K562 (cell line): ENCODE data around the gene ACSF3. TPM values are rescaled to one million over a fixed set of nuclear protein-coding genes. Genes with fewer than 3 reads are reported as not detected.

Experiments
- CCAR2 ChIP-seq: fragments of 200-400 bp; formaldehyde crosslinking; IDR thresholded peaks from 2 replicates; pipeline ENCODE4 v1.6.1; 2017; ENCODE audit warnings: mild to moderate bottlenecking, low read depth, low read length
- DPF2 ChIP-seq: fragments of 450-650 bp; IDR thresholded peaks from 2 replicates; pipeline ENCODE4 v1.6.1; 2016
- ELF1 ChIP-seq: fragments of 200-800 bp; sonication (Bioruptor generic); IDR thresholded peaks from 2 replicates; pipeline ENCODE4 v1.6.1; 2016; ENCODE audit warnings: missing genetic modification characterization, missing compliant biosample characterization
- HNRNPLL ChIP-seq: fragments of 200-400 bp; formaldehyde crosslinking; IDR thresholded peaks from 2 replicates; pipeline ENCODE4 v1.6.1; 2017; ENCODE audit warnings: low read length, low read depth, mild to moderate bottlenecking; ENCODE audit not compliant: poor library complexity, severe bottlenecking
- JUNB ChIP-seq: fragments of 450-650 bp; formaldehyde crosslinking; conservative IDR thresholded peaks from 2 replicates; pipeline ENCODE4 v1.4.0; 2020; ENCODE audit warnings: mild to moderate bottlenecking
- SREBF1 ChIP-seq: fragments of 150-350 bp; IDR thresholded peaks from 2 replicates; pipeline ENCODE4 v1.6.1; 2014; ENCODE audit warnings: antibody characterized with exemption, low read depth, low read length, borderline replicate concordance
- SRSF1 ChIP-seq: fragments of 200-400 bp; formaldehyde crosslinking; IDR thresholded peaks from 2 replicates; pipeline ENCODE4 v1.6.1; 2017; ENCODE audit warnings: mild to moderate bottlenecking, low read depth, low read length, moderate library complexity
- SRSF9 ChIP-seq: fragments of 200-400 bp; formaldehyde crosslinking; IDR thresholded peaks from 2 replicates; pipeline ENCODE4 v1.6.1; 2017; ENCODE audit warnings: low read depth, low read length, borderline replicate concordance
- TRIM28 ChIP-seq: fragments of 450-650 bp; IDR thresholded peaks from 2 replicates; pipeline ENCODE4 v1.6.1; 2017
- ZC3H4 ChIP-seq: sonication (generic); formaldehyde crosslinking; IDR thresholded peaks from 2 replicates; pipeline ENCODE4 v1.9.0; 2021; ENCODE audit warnings: missing genetic modification reagents, borderline replicate concordance
- ZFP1 ChIP-seq: fragments of 450-650 bp; formaldehyde crosslinking; IDR thresholded peaks from 2 replicates; pipeline ENCODE4 v1.4.0; 2020; ENCODE audit warnings: mild to moderate bottlenecking, mixed read lengths
- ZNF184 ChIP-seq: sonication (generic); formaldehyde crosslinking; IDR thresholded peaks from 2 replicates; pipeline ENCODE4 v1.5.0; 2020; ENCODE audit warnings: missing genetic modification reagents
- polyA plus RNA-seq, 8 experiments: library from polyadenylated mRNA; depleted of rRNA in 4 of 8; stranded (reverse) in 5 of 8; unstranded in 3 of 8; fragments of >200 nt; fragmentation: Nextera tagmentation in 2 of 8; fragmentation: Illumina TruSeq in 1 of 8; extraction: Ambion mirVana in 2 of 8; extraction: Trizol in 1 of 8; gene quantifications; 2 replicates each; pipeline versions ENCODE4 v1.2.1 to v1.2.3, GENCODE V29; 2011 to 2014; ENCODE audit warnings: inconsistent platforms in 1 of 8, missing spikeins in 1 of 8
- total RNA-seq, 7 experiments: library from RNA; depleted of rRNA in 6 of 7; stranded (reverse); fragments of >200 nt in 6 of 7; fragmentation: Illumina TruSeq in 2 of 7; extraction: Trizol in 2 of 7; gene quantifications; 2 replicates each; pipeline versions ENCODE4 v1.2.1 to v1.2.3, GENCODE V29; 2011 to 2021; ENCODE audit warnings: low replicate concordance in 1 of 7
- TF ChIP-seq, protein P1 (sequence below), 2 experiments: fragments of 450-650 bp; formaldehyde crosslinking in 1 of 2; IDR thresholded peaks; 2 replicates each; pipeline versions ENCODE4 v1.4.0 to v1.6.1; 2014 to 2020; ENCODE audit warnings: mild to moderate bottlenecking in 2 of 2, borderline replicate concordance in 1 of 2, low read depth in 1 of 2
- TF ChIP-seq, protein P2 (sequence below), 2 experiments: fragments of 250-450 bp in 1 of 2; fragments of 450-650 bp in 1 of 2; sonication (Bioruptor Pico) in 1 of 2; IDR thresholded peaks; 2 replicates each; pipeline versions ENCODE4 v1.6.1 to v1.8.0; 2016 to 2021; ENCODE audit warnings: mild to moderate bottlenecking in 2 of 2, moderate library complexity in 2 of 2, missing compliant biosample characterization in 1 of 2, missing genetic modification characterization in 1 of 2
- TF ChIP-seq, protein P3 (sequence below): sonication (generic); formaldehyde crosslinking; IDR thresholded peaks from 2 replicates; pipeline ENCODE4 v1.8.1; 2023; ENCODE audit warnings: mild to moderate bottlenecking, missing genetic modification reagents
- TF ChIP-seq, protein P4 (sequence below): sonication (generic); formaldehyde crosslinking; IDR thresholded peaks from 2 replicates; pipeline ENCODE4 v1.8.0; 2022; ENCODE audit warnings: mild to moderate bottlenecking, missing genetic modification reagents

The ACSF3 gene
- total and polyA plus RNA-seq, 9 of the 15 experiments (the other 6 are each of a cell fraction or from before 2014, with no cell fraction given): 0.77 to 32.8 (median 14.7) TPM

DNA sequence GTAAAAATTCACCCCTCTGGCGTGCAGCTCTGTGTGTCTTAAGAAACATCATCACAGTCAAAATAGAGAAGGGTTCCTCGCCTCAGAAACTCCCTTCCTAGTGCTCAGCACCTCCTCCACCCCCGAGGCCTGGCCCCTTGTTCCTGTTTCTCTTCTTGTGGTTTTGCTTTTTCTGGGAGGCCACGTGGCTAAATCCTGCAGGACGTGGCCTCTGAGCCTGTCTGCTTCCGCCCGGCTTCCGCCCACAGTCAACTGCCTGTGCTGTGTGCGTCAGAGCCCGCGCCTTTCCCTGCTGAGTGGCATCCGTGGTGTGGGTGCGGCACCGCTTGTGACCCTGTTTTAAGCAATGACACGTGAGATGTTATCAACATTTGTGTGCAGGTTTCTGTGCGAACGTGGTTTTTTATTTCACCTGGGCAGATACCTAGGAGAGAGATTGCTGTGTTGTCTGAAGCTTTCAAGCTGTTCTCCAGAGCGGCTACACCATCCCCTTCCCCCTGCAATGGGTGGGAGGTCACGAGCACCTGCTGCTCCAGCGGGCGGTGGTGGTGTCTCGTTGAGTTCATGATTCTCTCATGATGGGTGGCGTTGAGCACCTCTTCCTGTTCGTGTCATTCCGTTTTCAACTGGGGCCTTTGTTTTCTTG is 21.7 kb downstream of the ACSF3 start (continued):
- TF ChIP-seq, protein P1, sequence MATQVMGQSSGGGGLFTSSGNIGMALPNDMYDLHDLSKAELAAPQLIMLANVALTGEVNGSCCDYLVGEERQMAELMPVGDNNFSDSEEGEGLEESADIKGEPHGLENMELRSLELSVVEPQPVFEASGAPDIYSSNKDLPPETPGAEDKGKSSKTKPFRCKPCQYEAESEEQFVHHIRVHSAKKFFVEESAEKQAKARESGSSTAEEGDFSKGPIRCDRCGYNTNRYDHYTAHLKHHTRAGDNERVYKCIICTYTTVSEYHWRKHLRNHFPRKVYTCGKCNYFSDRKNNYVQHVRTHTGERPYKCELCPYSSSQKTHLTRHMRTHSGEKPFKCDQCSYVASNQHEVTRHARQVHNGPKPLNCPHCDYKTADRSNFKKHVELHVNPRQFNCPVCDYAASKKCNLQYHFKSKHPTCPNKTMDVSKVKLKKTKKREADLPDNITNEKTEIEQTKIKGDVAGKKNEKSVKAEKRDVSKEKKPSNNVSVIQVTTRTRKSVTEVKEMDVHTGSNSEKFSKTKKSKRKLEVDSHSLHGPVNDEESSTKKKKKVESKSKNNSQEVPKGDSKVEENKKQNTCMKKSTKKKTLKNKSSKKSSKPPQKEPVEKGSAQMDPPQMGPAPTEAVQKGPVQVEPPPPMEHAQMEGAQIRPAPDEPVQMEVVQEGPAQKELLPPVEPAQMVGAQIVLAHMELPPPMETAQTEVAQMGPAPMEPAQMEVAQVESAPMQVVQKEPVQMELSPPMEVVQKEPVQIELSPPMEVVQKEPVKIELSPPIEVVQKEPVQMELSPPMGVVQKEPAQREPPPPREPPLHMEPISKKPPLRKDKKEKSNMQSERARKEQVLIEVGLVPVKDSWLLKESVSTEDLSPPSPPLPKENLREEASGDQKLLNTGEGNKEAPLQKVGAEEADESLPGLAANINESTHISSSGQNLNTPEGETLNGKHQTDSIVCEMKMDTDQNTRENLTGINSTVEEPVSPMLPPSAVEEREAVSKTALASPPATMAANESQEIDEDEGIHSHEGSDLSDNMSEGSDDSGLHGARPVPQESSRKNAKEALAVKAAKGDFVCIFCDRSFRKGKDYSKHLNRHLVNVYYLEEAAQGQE (IDR thresholded peaks at IDR 0.05; ENCODE audit: borderline replicate concordance): no peak
- TF ChIP-seq, protein P1 (CRISPR knock-in tag; IDR thresholded peaks at IDR 0.05; ENCODE audit: low read depth): no peak
- peak; percentile 89 for TF ChIP-seq ELF1 (tag)
- no peak for TF ChIP-seq ZNF184 (CRISPR knock-in tag)
- TF ChIP-seq ZC3H4 (CRISPR knock-in tag): no peak
- TF ChIP-seq SRSF1: no peak
- TF ChIP-seq SREBF1: no peak
- no peak for TF ChIP-seq DPF2
- TF ChIP-seq, protein P2, sequence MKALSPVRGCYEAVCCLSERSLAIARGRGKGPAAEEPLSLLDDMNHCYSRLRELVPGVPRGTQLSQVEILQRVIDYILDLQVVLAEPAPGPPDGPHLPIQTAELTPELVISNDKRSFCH (CRISPR knock-in tag; IDR thresholded peaks at IDR 0.05): no peak
- TF ChIP-seq, protein P2 (tag; IDR thresholded peaks at IDR 0.05): no peak
- no peak for TF ChIP-seq JUNB (CRISPR knock-in tag)
- TF ChIP-seq, protein P3, sequence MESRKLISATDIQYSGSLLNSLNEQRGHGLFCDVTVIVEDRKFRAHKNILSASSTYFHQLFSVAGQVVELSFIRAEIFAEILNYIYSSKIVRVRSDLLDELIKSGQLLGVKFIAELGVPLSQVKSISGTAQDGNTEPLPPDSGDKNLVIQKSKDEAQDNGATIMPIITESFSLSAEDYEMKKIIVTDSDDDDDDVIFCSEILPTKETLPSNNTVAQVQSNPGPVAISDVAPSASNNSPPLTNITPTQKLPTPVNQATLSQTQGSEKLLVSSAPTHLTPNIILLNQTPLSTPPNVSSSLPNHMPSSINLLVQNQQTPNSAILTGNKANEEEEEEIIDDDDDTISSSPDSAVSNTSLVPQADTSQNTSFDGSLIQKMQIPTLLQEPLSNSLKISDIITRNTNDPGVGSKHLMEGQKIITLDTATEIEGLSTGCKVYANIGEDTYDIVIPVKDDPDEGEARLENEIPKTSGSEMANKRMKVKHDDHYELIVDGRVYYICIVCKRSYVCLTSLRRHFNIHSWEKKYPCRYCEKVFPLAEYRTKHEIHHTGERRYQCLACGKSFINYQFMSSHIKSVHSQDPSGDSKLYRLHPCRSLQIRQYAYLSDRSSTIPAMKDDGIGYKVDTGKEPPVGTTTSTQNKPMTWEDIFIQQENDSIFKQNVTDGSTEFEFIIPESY (CRISPR knock-in tag): peak; percentile 64; the same call in 1 of the 2 replicates
- no peak for TF ChIP-seq TRIM28
- TF ChIP-seq, protein P4, sequence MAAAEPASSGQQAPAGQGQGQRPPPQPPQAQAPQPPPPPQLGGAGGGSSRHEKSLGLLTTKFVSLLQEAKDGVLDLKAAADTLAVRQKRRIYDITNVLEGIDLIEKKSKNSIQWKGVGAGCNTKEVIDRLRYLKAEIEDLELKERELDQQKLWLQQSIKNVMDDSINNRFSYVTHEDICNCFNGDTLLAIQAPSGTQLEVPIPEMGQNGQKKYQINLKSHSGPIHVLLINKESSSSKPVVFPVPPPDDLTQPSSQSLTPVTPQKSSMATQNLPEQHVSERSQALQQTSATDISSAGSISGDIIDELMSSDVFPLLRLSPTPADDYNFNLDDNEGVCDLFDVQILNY (CRISPR knock-in tag): no peak
- no peak for TF ChIP-seq HNRNPLL
- TF ChIP-seq CCAR2: no peak
- TF ChIP-seq ZFP1 (CRISPR knock-in tag): no peak
- TF ChIP-seq SRSF9: no peak
